Measurements from ENCODE around the gene WDR6. TPM values are rescaled to one million over a fixed set of nuclear protein-coding genes. Genes with fewer than 3 reads are reported as not detected.

WDR6 gene
- total RNA-seq, 1 experiment from 2014 or later: 213 TPM

- TF ChIP-seq ARID4B (CRISPR knock-in tag; IDR thresholded peaks at IDR 0.05; ENCODE audit: borderline replicate concordance) (peak; percentile 43; the same call in 1 of the 2 replicates), MAX (CRISPR knock-in tag; IDR thresholded peaks at IDR 0.05) (peak; percentile 90), ZNF317 (CRISPR knock-in tag; IDR thresholded peaks at IDR 0.05; ENCODE audit: borderline replicate concordance, low read depth) (no peak), E2F5 (CRISPR knock-in tag; IDR thresholded peaks at IDR 0.05) (peak; percentile 19; the same call in 1 of the 2 replicates), MYBL2 (CRISPR knock-in tag; IDR thresholded peaks at IDR 0.05) (peak; percentile 27; the same call in 1 of the 2 replicates), FOXP1 (CRISPR knock-in tag; IDR thresholded peaks at IDR 0.05; ENCODE audit: borderline replicate concordance) (no peak), ETV6 (CRISPR knock-in tag; IDR thresholded peaks at IDR 0.05) (peak; percentile 38; the same call in 1 of the 2 replicates), E2F1 (CRISPR knock-in tag; IDR thresholded peaks at IDR 0.05) (0 out of 2 replicates have a peak, but pooled peaks have one; percentile 69), NFYB (CRISPR knock-in tag; conservative IDR thresholded peaks at IDR 0.05; ENCODE audit: low read depth) (no peak)
These were observed 16.3 kb upstream of the WDR6 start (continued) for GRCh38 chr3:48990636-48991469.

GRCh38 chr3:48991851-48992545, 15.2 kb upstream of the WDR6 start:
- no peak for DNase-seq (ENCODE audit: low spot score)
- ChIA-PET CTCF (interaction anchor here (5.9 to 7.6 kb wide), 2 partner anchors 15 to 21 kb away, joined by 86 to 107 read pairs; partner anchors contain the start of gene WDR6), POLR2A (interaction anchor here (1.2 to 3.6 kb wide), 3 partner anchors 15 to 38 kb away, joined by 3 to 61 read pairs (median 3); partner anchors contain the start of genes IMPDH2 and WDR6)
- Mint-ChIP-seq H3K27ac (no peak overlapping the region), H3K4me3 (peak overlapping the region; percentile 83), H3K27me3 (ENCODE audit: low read depth) (no peaks in the 10 kb centered on the region), H3K9me3 (no peaks in the 10 kb centered on the region), H3K36me3 (peaks cover 4% of the 10 kb centered on the region; the same call in 1 of the 2 replicates), H3K4me1 (peaks cover 23% of the 10 kb centered on the region)
- no peak for ATAC-seq
- TF ChIP-seq ZNF232 (CRISPR knock-in tag; IDR thresholded peaks at IDR 0.05) (no peak), HMGXB4 (CRISPR knock-in tag; IDR thresholded peaks at IDR 0.05) (no peak), ELF4 (CRISPR knock-in tag; IDR thresholded peaks at IDR 0.05; ENCODE audit: low read depth) (no peak), ATF2 (CRISPR knock-in tag; IDR thresholded peaks at IDR 0.05; ENCODE audit: borderline replicate concordance, low read depth) (no peak), ZBTB43 (CRISPR knock-in tag; IDR thresholded peaks at IDR 0.05) (no peak), ZSCAN18 (CRISPR knock-in tag; IDR thresholded peaks at IDR 0.05) (no peak), ZNF423 (CRISPR knock-in tag; IDR thresholded peaks at IDR 0.05) (no peak), GRHL2 (CRISPR knock-in tag; IDR thresholded peaks at IDR 0.05; ENCODE audit: insufficient replicate concordance, severe bottlenecking) (no peak), NFATC4 (CRISPR knock-in tag; IDR thresholded peaks at IDR 0.05) (no peak), ZBTB21 (CRISPR knock-in tag; IDR thresholded peaks at IDR 0.05; ENCODE audit: borderline replicate concordance) (no peak), NFE2L1 (CRISPR knock-in tag; IDR thresholded peaks at IDR 0.05) (no peak), ZNF121 (CRISPR knock-in tag; IDR thresholded peaks at IDR 0.05) (no peak)
